Cardiac fibroblast (primary cell): ENCODE measurements around the gene CTDP1.

Source experiments
- DNase-seq, 2 donors: peaks; one replicate each; pipeline versions ENCODE4 v3.0.0 to v3.0.0-alpha.2; 2010; ENCODE audit warnings: low read depth in 2 of 2
- H3K4me3 ChIP-seq, 2 donors: replicated peaks in 1 of 2; 1 replicate in 1 of 2; 2 replicates in 1 of 2; pipeline ENCODE4 v1.5.1; 2011; ENCODE audit warnings: low read depth in 2 of 2, low read length in 2 of 2, mild to moderate bottlenecking in 2 of 2, moderate library complexity in 1 of 2
- TF ChIP-seq, protein P1 (sequence below): IDR thresholded peaks from one replicate; pipeline ENCODE4 v1.5.1; 2011; ENCODE audit warnings: low read depth, mild to moderate bottlenecking, low read length, inconsistent platforms

Gene CTDP1

DNA sequence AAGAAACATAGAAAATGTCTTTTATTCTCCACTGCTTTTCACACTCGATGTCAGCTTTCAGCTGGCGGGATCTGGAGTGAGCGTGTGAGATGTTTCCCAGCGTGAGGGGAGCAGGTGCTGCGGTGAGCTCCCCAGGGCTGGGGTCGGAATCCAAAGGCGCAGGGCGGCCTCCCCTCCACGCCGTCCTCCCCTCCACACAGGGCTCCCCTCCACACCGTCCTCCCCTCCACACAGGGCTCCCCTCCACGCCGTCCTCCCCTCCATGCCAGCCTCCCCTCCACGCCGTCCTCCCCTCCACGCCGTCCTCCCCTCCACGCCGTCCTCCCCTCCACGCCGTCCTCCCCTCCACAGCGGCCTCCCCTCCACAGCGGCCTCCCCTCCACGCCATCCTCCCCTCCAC lies 91.2 kb downstream of the CTDP1 start:
- TF ChIP-seq, protein P1, sequence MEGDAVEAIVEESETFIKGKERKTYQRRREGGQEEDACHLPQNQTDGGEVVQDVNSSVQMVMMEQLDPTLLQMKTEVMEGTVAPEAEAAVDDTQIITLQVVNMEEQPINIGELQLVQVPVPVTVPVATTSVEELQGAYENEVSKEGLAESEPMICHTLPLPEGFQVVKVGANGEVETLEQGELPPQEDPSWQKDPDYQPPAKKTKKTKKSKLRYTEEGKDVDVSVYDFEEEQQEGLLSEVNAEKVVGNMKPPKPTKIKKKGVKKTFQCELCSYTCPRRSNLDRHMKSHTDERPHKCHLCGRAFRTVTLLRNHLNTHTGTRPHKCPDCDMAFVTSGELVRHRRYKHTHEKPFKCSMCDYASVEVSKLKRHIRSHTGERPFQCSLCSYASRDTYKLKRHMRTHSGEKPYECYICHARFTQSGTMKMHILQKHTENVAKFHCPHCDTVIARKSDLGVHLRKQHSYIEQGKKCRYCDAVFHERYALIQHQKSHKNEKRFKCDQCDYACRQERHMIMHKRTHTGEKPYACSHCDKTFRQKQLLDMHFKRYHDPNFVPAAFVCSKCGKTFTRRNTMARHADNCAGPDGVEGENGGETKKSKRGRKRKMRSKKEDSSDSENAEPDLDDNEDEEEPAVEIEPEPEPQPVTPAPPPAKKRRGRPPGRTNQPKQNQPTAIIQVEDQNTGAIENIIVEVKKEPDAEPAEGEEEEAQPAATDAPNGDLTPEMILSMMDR = no peak
- no peak overlapping the region for H3K4me3 ChIP-seq
- no peak for DNase-seq

DNA sequence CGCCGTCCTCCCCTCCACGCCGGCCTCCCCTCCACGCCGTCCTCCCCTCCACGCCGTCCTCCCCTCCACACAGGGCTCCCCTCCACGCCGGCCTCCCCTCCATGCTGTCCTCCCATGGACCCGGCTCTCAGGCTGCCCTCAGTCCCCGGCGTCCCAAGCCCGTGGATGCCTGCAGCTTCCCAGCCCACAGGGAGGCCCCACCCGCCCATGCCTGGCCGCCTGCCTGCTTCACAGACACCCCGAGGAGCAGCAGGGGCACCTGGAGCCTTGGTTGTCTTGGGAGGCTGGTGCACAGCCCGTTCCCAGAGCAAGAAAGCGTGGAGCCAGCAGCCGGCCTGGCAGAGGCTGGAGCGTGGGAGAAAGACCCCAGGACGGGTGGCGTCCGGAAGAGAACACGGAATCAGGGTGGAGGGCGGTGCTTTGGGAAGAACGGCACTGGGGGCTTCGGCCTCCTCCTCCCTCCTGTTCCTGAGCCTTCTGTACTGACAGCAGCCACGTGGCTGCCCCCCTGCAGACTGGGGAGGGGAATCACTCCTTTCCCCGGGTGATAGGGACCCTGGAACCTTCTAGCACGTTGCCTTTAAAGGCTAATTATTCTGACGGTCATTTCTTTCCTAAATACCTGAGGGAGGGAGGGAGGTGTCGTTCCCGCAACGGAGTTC lies 92.0 kb downstream of the CTDP1 start:
- DNase-seq = no peak
- H3K4me3 ChIP-seq = no peak overlapping the region
- TF ChIP-seq, protein P1 = no peak

DNA sequence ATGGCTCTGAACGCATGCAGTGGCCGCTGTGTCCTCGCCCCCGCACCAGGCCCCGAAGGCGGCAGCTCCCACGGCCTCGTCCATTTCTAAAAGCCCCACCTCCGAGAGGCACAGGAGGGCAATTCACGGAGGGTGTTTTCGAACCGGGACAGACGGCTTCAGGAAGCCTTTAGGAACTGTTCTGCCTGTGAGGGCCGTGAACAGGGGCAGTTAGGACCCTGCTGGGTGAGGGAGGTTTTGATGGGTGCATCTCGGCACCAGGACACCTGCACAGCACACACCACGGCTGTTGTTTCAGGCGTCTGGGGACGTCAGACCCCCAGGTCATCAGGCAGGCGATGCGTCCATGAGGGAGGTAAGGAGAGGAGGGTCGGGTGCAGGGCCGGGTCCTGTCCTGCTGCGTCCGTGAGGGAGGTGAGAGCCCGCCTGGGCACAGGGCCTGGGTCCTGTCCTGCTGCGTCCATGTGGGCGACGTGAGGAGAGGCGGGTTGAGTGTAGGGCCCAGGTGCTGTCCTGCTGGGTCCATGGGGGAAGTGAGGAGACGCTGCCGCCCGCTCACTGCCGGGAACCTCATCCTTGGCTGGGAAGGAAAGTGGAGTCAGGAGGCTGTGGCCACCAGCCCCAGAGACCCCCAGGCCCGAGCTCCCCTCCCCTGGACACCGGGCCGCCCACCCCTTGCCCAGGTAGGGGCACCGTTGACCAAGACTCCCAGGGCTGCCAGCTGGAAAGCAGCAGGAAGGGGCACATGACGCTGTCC lies 92.7 kb downstream of the CTDP1 start:
- no peak overlapping the region for H3K4me3 ChIP-seq
- TF ChIP-seq, protein P1 = no peak
- no peak for DNase-seq

DNA sequence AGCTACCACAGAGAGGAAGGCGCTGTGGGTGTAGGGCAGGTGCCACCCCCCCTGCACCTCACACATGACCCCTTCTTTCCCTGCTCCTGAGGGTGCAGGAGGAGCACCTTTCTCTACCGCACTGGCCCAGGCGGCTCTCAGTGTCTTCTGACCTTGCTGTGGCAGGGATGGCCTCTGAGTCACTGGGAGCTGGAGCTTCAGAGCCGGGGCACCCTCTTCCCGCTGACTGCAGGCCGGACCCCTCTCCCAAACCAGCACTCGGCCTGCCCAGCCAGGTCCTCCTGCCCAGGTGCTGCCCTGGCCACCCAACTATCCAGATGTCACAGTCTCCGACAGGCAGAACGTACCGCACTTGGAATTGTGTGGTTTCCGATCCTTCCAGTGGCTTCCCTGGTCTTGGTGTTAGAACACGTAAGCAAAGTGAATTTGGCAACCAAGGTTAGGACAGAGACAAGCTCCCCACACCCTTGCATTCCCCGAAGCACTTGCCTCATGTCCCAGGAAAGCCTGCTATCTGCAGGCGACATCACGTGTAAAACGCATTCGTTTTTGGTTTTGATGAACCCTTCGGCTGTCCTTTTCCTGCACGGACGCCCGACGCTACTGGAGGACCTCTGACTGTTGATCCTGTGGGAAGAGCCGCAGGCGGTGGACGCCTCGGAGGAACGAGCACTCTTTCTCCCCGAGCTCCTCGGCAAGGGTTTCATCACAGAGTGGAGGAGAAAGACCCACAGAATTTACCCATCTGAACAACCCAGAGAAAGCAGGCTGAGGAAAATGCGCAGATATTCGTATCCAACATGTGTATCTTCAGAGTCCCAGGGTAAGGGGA lies 93.5 kb downstream of the CTDP1 start:
- TF ChIP-seq, protein P1 = no peak
- no peak for DNase-seq
- no peak overlapping the region for H3K4me3 ChIP-seq

DNA sequence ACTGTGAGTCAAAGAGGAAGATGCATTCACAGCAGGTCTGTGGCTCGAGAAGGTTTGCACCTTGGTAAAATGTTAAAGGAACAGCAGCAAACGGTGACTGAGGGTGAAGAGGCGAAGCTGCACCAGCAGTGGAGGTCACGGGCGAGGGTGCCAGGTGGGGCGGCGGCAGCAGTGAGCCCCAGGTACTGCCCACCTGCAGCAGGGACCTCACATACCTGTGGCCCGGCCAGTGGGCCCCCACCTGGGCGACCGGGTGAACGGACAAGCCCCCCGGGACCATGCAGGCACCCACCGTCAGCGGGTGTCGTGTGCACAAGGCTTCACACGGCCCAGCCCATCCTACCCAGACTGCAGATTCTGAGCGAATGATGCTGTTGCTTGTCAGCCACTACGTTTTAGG lies 94.5 kb downstream of the CTDP1 start:
- TF ChIP-seq, protein P1 = no peak
- H3K4me3 ChIP-seq = no peak overlapping the region
- no peak for DNase-seq

DNA sequence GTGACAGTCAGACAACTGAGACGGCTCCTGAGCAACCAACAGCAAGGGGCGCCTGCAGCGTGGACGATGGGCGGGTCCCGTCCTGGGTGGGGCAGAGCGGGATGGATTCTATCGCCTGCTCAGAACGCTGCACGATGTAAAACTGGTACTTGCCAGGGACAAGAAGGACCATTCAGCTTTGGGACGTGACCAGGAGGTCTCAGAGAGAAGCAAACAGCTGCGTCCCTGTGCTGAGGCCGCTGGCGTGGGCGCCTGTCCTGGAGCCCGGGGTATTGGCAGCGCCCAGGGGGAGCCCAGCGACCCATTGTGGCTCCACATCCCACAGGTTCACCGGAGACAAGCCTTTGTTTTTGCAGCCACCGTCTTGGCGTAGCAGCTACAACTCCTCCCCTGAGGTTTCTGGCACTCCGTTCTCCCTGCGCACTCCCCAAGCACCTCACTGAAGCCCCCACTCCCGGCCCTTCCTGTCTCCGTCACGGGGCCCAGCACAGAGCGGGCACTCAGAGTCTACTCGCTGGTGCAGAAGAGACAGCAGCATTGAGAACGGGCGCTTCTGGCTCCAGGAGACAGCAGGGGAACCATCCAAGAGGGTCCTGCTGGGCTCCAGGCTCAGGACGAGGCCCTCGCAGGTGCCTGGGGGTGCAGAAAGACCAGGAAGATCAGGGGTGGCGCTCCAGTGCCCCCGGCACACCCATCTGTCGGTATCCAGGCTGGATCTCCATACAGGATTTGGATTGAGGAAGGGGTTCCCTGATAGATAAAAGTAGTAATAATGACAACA lies 96.0 kb downstream of the CTDP1 start:
- TF ChIP-seq, protein P1 = no peak
- no peak overlapping the region for H3K4me3 ChIP-seq
- no peak for DNase-seq
